Keratinocyte (primary cell): ENCODE data around the gene ADM5. TPM values are rescaled to one million over a fixed set of nuclear protein-coding genes. Genes with fewer than 3 reads are reported as not detected.

ENCODE experiments used
- DNase-seq: peaks from one replicate; pipeline ENCODE4 v3.0.0-alpha.2; 2011; ENCODE audit warnings: low read depth, missing footprints, low spot score
- FAIRE-seq: peaks from 2 replicates; lab custom pipeline; 2011; peaks lifted over from hg19 to GRCh38; lab: Jason Lieb, UNC
- H2AFZ ChIP-seq: 2 replicates; pipeline ENCODE4 v1.6.0; 2012; ENCODE audit warnings: low read length, control low read depth, inconsistent platforms; ENCODE audit not compliant: control insufficient read depth
- H3K27ac ChIP-seq: 2 replicates; pipeline ENCODE4 v1.5.1; 2011; ENCODE audit warnings: low read length; ENCODE audit not compliant: control insufficient read depth, insufficient read depth
- H3K27me3 ChIP-seq: 3 replicates; pipeline ENCODE4 v1.6.0; 2011; ENCODE audit warnings: low read length; ENCODE audit not compliant: control insufficient read depth, insufficient read depth; ENCODE audit errors: extremely low read depth
- H3K36me3 ChIP-seq, 2 experiments: 2 replicates in 1 of 2; 3 replicates in 1 of 2; pipeline ENCODE4 v1.5.1; 2011; ENCODE audit warnings: low read length in 2 of 2, mild to moderate bottlenecking in 1 of 2; ENCODE audit not compliant: control insufficient read depth in 2 of 2, insufficient read depth in 2 of 2; ENCODE audit errors: extremely low read depth in 1 of 2
- H3K4me1 ChIP-seq: 3 replicates; pipeline ENCODE4 v1.5.1; 2011; ENCODE audit warnings: low read length; ENCODE audit not compliant: control insufficient read depth, insufficient read depth; ENCODE audit errors: extremely low read depth
- H3K4me2 ChIP-seq: 3 replicates; pipeline ENCODE4 v1.6.0; 2011; ENCODE audit warnings: low read depth, low read length; ENCODE audit not compliant: control insufficient read depth, insufficient read depth; ENCODE audit errors: extremely low read depth
- H3K4me3 ChIP-seq, 3 experiments: fragments of 200-600 bp in 1 of 3; sonication (generic) in 1 of 3; 2 replicates in 2 of 3; 3 replicates in 1 of 3; pipeline ENCODE4 v1.5.1; 2011 to 2016; ENCODE audit warnings: low read length in 3 of 3, mild to moderate bottlenecking in 3 of 3, control low read depth in 2 of 3, inconsistent platforms in 1 of 3, low read depth in 1 of 3, mixed read lengths in 1 of 3, mixed run types in 1 of 3, moderate library complexity in 1 of 3; ENCODE audit not compliant: control insufficient read depth in 2 of 3, insufficient read depth in 2 of 3; ENCODE audit errors: extremely low read depth in 1 of 3
- H3K79me2 ChIP-seq: 2 replicates; pipeline ENCODE4 v1.6.0; 2012; ENCODE audit warnings: low read length; ENCODE audit not compliant: control insufficient read depth, insufficient read depth
- H3K9ac ChIP-seq: 3 replicates; pipeline ENCODE4 v1.6.0; 2011; ENCODE audit warnings: low read length; ENCODE audit not compliant: control insufficient read depth, insufficient read depth; ENCODE audit errors: extremely low read depth
- H3K9me1 ChIP-seq: 3 replicates; pipeline ENCODE4 v1.6.0; 2011; ENCODE audit warnings: low read length; ENCODE audit not compliant: control insufficient read depth, insufficient read depth; ENCODE audit errors: extremely low read depth
- H3K9me3 ChIP-seq: 2 replicates; pipeline ENCODE4 v1.5.1; 2012; ENCODE audit warnings: low read depth, low read length; ENCODE audit not compliant: control insufficient read depth
- H4K20me1 ChIP-seq: 3 replicates; pipeline ENCODE4 v1.6.0; 2011; ENCODE audit warnings: low read length; ENCODE audit not compliant: control insufficient read depth, insufficient read depth; ENCODE audit errors: extremely low read depth
- CTCF ChIP-seq, 3 experiments: IDR thresholded peaks in 1 of 3; conservative IDR thresholded peaks in 1 of 3; optimal IDR thresholded peaks in 1 of 3; 2 replicates in 2 of 3; 3 replicates in 1 of 3; pipeline versions ENCODE3 to v1.5.1; 2011; ENCODE audit warnings: low read length in 3 of 3, mild to moderate bottlenecking in 3 of 3, moderate library complexity in 2 of 3, control low read depth in 1 of 3, inconsistent platforms in 1 of 3; ENCODE audit not compliant: insufficient read depth in 2 of 3; ENCODE audit errors: extremely low read depth in 1 of 3
- EZH2 ChIP-seq: IDR thresholded peaks from one replicate; pipeline ENCODE4 v1.6.1; 2012; ENCODE audit warnings: inconsistent platforms, mild to moderate bottlenecking, low read length, moderate library complexity
- dilution Hi-C: fragments of 300-500 bp; cut with MboI; formaldehyde crosslinking; loops from one replicate; pipeline ENCODE4 v1.7.0; 2020; ENCODE audit warnings: low sequenced_read_pairs; ENCODE audit not compliant: extremely low pct_ligation_motif_present
- polyA plus RNA-seq, 5 experiments: library from polyadenylated mRNA; depleted of rRNA in 3 of 5; stranded (reverse) in 3 of 5; stranded (forward) in 1 of 5; unstranded in 1 of 5; fragments of >200 nt; gene quantifications; 1 replicate in 1 of 5; 2 replicates in 3 of 5; 3 replicates in 1 of 5; pipeline versions ENCODE4 v1.2.1 to v1.2.3, GENCODE V29; 2011 to 2012; ENCODE audit warnings: missing spikeins in 2 of 5, low read depth in 1 of 5, low replicate concordance in 1 of 5

ADM5 gene
- polyA plus RNA-seq, 1 donor (not counting 4 experiments of a cell fraction or from before 2014, with no cell fraction given) = 0.73 TPM

GRCh38 chr19:49687566-49688316 lies 1.7 kb upstream of the ADM5 start:
- no peak for FAIRE-seq

GRCh38 chr19:49688531-49689132 lies 762 bp upstream of the ADM5 start:
- FAIRE-seq (no peak), DNase-seq (no peak)
- no peak for TF ChIP-seq CTCF (optimal IDR thresholded peaks at IDR 0.05 in 1 of 3, IDR thresholded peaks at IDR 0.05 in 1 of 3, conservative IDR thresholded peaks at IDR 0.05 in 1 of 3; ENCODE audit: extremely low read depth in 1 of 3, insufficient read depth in 2 of 3, low read length in 3 of 3)
- no peak for TF ChIP-seq EZH2
- no peaks in the 10 kb centered on the region for H3K9me1 ChIP-seq
- peaks cover 21% of the 10 kb centered on the region for H3K4me1 ChIP-seq
- H2AFZ ChIP-seq = no peak overlapping the region
- no peaks in the 10 kb centered on the region for H3K27me3 ChIP-seq
- no peak overlapping the region for H3K27ac ChIP-seq
- no peak overlapping the region for H3K4me3 ChIP-seq
- H3K9ac ChIP-seq = no peak overlapping the region
- dilution Hi-C loops = no loop called here
- no peaks in the 10 kb centered on the region for H3K9me3 ChIP-seq
- H3K79me2 ChIP-seq = peaks cover 5% of the 10 kb centered on the region
- peaks cover 7% of the 10 kb centered on the region for H4K20me1 ChIP-seq
- no peak overlapping the region for H3K4me2 ChIP-seq
- H3K36me3 ChIP-seq = peaks cover 29 to 34% of the 10 kb centered on the region in 2 experiments

More at GRCh38 chr19:49687566-49688316, 1.7 kb upstream of the ADM5 start:
- Histone ChIP-seq H3K4me1 (peaks cover 21% of the 10 kb centered on the region), H3K9me1 (no peaks in the 10 kb centered on the region), H3K9ac (no peak overlapping the region), H3K4me2 (no peak overlapping the region), H3K79me2 (peaks cover 5% of the 10 kb centered on the region), H3K4me3 (no peak overlapping the region), H3K27me3 (no peaks in the 10 kb centered on the region), H2AFZ (no peak overlapping the region), H3K36me3 (peaks cover 29 to 35% of the 10 kb centered on the region in 2 experiments), H4K20me1 (peaks cover 7% of the 10 kb centered on the region), H3K9me3 (no peaks in the 10 kb centered on the region), H3K27ac (no peak overlapping the region)
- TF ChIP-seq CTCF (optimal IDR thresholded peaks at IDR 0.05 in 1 of 3, IDR thresholded peaks at IDR 0.05 in 1 of 3, conservative IDR thresholded peaks at IDR 0.05 in 1 of 3; ENCODE audit: extremely low read depth in 1 of 3, insufficient read depth in 2 of 3, low read length in 3 of 3) (no peak), EZH2 (no peak)
- DNase-seq = no peak
- dilution Hi-C loops = no loop called here
